Measurements from ENCODE around the gene CPLX1.

The CPLX1 gene

DNA sequence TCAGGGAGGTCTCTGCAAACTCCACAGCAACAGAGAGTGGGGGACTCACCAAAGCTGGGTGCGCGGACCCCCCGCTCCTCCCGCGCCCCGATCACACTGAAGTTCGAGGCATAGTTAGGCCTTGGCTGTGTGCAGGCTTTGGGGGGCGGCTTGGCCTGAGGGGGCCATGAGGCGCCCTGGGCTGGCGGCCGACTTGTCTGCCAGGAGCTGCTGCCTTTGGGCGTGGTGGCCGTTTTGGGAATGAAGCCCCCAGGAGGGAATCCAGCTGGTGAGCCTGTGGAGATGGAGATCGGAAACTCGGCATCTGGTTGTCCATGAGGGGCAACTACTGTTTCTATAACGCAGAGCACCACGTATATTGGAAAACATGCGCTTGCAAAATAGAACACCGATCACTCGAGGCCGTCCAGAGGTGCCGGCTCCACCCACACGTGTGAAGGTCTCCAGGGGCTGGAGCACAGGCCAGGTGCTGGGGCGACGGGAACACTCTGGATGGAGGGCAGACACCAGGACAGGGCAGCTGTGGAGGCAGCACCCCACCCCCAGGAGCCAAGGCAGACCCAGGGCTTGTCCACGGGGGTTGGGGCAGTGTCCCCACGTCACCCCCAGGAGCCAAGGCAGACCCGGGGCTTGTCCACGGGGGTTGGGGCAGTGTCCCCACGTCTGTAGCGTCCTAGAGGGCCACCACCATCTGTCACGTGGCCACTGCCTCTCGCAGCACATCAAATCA is 25.9 kb upstream of the CPLX1 start:
- Histone ChIP-seq H3K4me3 (ENCODE audit: low read length) (no peak overlapping the region), H3K36me3 (ENCODE audit: control insufficient read depth, insufficient read depth, low read length) (peaks cover 9% of the 10 kb centered on the region), H3K4me1 (ENCODE audit: control insufficient read depth, insufficient read depth, low read length) (no peaks in the 10 kb centered on the region), H3K9me3 (ENCODE audit: control insufficient read depth, low read length) (no peaks in the 10 kb centered on the region), H3K9ac (ENCODE audit: low read length) (no peak overlapping the region), H3K27me3 (ENCODE audit: control insufficient read depth, insufficient read depth, low read length) (no peaks in the 10 kb centered on the region)

- H3K36me3 ChIP-seq (ENCODE audit: control insufficient read depth, insufficient read depth, low read length), result peaks cover 6% of the 10 kb centered on the region
- no peaks in the 10 kb centered on the region for H3K27me3 ChIP-seq (ENCODE audit: control insufficient read depth, insufficient read depth, low read length)
- H3K9ac ChIP-seq (ENCODE audit: low read length), result no peak overlapping the region
Observed at GRCh38 chr4:850323-850945, 24.5 kb upstream of the CPLX1 start.

DNA sequence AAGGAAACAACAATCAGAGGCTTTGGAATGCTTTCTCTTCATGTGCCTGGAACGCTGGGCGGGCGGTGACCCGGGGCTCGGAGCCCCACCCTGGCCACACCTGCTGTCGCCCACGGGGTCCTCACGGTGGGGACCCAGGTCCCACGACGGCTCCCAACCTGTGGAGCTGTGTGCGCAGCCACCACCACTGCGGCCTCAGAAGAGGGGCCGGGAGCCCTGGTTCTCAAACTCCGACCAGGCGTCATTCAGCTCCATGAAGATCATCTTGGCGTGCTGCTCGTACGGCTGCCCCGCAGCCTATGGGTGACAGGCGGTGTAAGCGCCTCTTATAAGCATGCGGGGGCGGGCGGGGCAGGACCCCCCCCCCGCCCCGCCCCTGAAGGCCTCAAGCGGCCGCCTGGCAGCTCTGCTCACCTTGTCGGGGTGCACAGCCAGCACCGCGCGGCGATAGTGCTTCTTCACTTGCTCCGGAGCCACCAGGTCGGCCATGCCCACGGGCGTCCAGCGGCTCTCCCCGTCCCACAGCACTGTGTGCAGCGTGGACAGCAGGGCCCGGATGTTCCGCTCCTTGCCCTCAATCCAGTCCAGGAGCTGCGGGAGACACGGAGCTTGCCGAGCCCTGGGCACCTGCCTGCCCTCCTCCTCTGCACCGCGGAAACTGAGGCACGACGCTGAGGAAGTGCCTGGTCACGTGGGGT is 23.7 kb upstream of the CPLX1 start:
- Histone ChIP-seq H3K27me3 (ENCODE audit: control insufficient read depth, insufficient read depth, low read length) (no peaks in the 10 kb centered on the region), H3K4me1 (ENCODE audit: control insufficient read depth, insufficient read depth, low read length) (no peaks in the 10 kb centered on the region), H3K36me3 (ENCODE audit: control insufficient read depth, insufficient read depth, low read length) (peaks cover 6% of the 10 kb centered on the region), H3K4me3 (ENCODE audit: low read length) (no peak overlapping the region), H3K9me3 (ENCODE audit: control insufficient read depth, low read length) (no peaks in the 10 kb centered on the region), H3K9ac (ENCODE audit: low read length) (no peak overlapping the region)

More at GRCh38 chr4:850323-850945, 24.5 kb upstream of the CPLX1 start:
- H3K9me3 ChIP-seq (ENCODE audit: control insufficient read depth, low read length), result no peaks in the 10 kb centered on the region
- no peaks in the 10 kb centered on the region for H3K4me1 ChIP-seq (ENCODE audit: control insufficient read depth, insufficient read depth, low read length)
- no peak overlapping the region for H3K4me3 ChIP-seq (ENCODE audit: low read length)

GRCh38 chr4:848803-849477 is 23.0 kb upstream of the CPLX1 start:
- no peak overlapping the region for H3K4me3 ChIP-seq (ENCODE audit: low read length)
- no peaks in the 10 kb centered on the region for H3K27me3 ChIP-seq (ENCODE audit: control insufficient read depth, insufficient read depth, low read length)
- H3K36me3 ChIP-seq (ENCODE audit: control insufficient read depth, insufficient read depth, low read length), result peaks cover 6% of the 10 kb centered on the region
- no peak overlapping the region for H3K9ac ChIP-seq (ENCODE audit: low read length)
- H3K4me1 ChIP-seq (ENCODE audit: control insufficient read depth, insufficient read depth, low read length), result no peaks in the 10 kb centered on the region
- H3K9me3 ChIP-seq (ENCODE audit: control insufficient read depth, low read length), result no peaks in the 10 kb centered on the region

DNA sequence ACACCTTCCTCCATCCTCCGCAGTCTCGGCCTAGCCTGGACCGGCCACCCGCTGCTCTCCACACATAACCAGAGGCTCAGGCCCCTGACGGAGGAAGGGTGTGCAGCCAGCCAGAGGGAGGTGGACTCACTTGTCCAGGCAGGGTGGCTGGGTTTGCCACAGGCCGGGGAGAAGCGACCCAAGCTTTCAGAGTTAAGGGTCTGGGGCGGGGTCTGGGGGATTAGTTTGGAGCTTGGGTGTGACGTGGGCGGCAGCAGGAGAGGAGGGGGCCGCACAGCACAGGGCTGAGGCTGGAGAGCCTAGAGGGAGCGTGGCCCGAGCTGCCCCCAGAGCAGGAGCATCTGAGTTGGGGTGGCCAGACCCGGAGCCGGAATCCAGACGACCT is 22.4 kb upstream of the CPLX1 start:
- Histone ChIP-seq H3K9ac (ENCODE audit: low read length) (no peak overlapping the region), H3K36me3 (ENCODE audit: control insufficient read depth, insufficient read depth, low read length) (peaks cover 6% of the 10 kb centered on the region), H3K4me1 (ENCODE audit: control insufficient read depth, insufficient read depth, low read length) (no peaks in the 10 kb centered on the region), H3K27me3 (ENCODE audit: control insufficient read depth, insufficient read depth, low read length) (no peaks in the 10 kb centered on the region), H3K9me3 (ENCODE audit: control insufficient read depth, low read length) (no peaks in the 10 kb centered on the region), H3K4me3 (ENCODE audit: low read length) (no peak overlapping the region)

GRCh38 chr4:845836-846251 is 19.9 kb upstream of the CPLX1 start:
- Histone ChIP-seq H3K9me3 (ENCODE audit: control insufficient read depth, low read length) (no peaks in the 10 kb centered on the region), H3K4me1 (ENCODE audit: control insufficient read depth, insufficient read depth, low read length) (no peaks in the 10 kb centered on the region), H3K36me3 (ENCODE audit: control insufficient read depth, insufficient read depth, low read length) (no peaks in the 10 kb centered on the region)

DNA sequence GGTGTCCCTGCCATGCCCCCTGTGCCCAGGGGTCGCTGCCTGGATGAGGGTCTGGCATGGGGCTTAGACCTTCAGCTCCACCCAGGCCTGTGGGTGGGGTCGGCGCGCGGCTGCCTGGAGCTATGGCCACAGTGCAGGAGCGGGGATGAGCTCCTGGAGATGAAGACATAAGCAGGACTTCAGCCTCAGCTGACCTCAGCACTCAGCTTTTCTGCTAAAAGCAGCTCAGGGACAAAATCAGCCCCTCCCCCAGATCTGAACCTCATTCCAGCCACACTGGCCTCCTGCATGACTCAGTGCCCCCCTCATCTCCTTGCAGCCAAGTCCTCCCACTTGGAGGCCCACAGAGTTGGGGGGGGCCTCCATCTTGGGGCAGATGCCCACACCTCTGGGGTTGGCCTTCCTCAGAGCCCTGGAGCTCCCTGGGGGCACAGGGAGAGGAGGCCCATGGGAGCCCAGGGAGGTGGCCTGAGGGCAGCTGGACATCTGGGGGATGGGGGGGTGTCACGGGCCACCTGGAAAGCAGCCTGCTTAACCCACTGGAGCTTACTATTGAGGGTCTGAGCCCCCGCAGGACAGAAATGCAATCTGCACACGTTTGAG is 19.4 kb upstream of the CPLX1 start:
- H3K4me1 ChIP-seq (ENCODE audit: control insufficient read depth, insufficient read depth, low read length), result no peaks in the 10 kb centered on the region
- H3K9me3 ChIP-seq (ENCODE audit: control insufficient read depth, low read length), result no peaks in the 10 kb centered on the region
- H3K27me3 ChIP-seq (ENCODE audit: control insufficient read depth, insufficient read depth, low read length), result no peaks in the 10 kb centered on the region
- H3K36me3 ChIP-seq (ENCODE audit: control insufficient read depth, insufficient read depth, low read length), result no peaks in the 10 kb centered on the region
- no peak overlapping the region for H3K4me3 ChIP-seq (ENCODE audit: low read length)
- H3K9ac ChIP-seq (ENCODE audit: low read length), result no peak overlapping the region

More at GRCh38 chr4:845836-846251, 19.9 kb upstream of the CPLX1 start:
- Histone ChIP-seq H3K9ac (ENCODE audit: low read length) (no peak overlapping the region), H3K4me3 (ENCODE audit: low read length) (no peak overlapping the region), H3K27me3 (ENCODE audit: control insufficient read depth, insufficient read depth, low read length) (no peaks in the 10 kb centered on the region)

GRCh38 chr4:844752-845232 is 18.9 kb upstream of the CPLX1 start:
- H3K4me1 ChIP-seq (ENCODE audit: control insufficient read depth, insufficient read depth, low read length), result no peaks in the 10 kb centered on the region
- H3K36me3 ChIP-seq (ENCODE audit: control insufficient read depth, insufficient read depth, low read length), result no peaks in the 10 kb centered on the region
- no peak overlapping the region for H3K4me3 ChIP-seq (ENCODE audit: low read length)
- H3K27me3 ChIP-seq (ENCODE audit: control insufficient read depth, insufficient read depth, low read length), result no peaks in the 10 kb centered on the region
- no peaks in the 10 kb centered on the region for H3K9me3 ChIP-seq (ENCODE audit: control insufficient read depth, low read length)
- H3K9ac ChIP-seq (ENCODE audit: low read length), result no peak overlapping the region

DNA sequence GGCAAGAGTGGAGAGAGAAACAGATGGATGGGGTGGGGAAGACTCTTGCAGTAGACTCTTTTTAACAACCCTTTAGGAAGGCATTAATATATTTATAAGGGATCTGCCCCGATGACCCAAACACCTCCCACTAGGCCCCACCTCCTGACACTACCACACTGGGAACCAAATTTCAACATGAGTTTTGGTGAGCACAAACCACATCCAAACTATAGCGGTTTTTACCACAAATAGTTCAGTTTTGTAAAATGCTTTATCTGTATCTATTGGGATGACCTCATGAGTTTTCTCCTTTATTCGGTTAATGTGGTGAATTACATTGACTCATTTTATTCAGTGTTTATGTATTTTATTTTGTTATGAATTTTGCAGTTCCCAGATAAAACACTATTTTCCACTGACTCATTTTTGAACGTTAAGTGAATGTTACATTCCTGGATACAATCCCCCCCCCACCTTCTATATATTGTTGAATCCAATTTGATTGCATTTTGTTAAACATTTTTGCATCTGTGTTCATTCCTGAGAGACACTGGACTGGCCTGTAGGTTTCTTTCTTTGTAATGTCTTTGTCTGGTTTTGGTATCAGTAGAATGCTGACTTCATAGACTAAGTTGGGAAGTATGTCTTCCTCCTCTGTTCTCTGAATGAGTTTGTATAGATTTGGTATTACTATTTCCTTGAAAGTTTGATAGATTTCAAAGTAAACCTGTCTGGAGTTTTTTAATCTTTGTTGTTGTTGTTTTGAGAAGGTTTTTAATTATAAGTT is 13.9 kb upstream of the CPLX1 start:
- Histone ChIP-seq H3K9ac (ENCODE audit: low read length) (no peak overlapping the region), H3K4me1 (ENCODE audit: control insufficient read depth, insufficient read depth, low read length) (peaks cover 6% of the 10 kb centered on the region), H3K9me3 (ENCODE audit: control insufficient read depth, low read length) (no peaks in the 10 kb centered on the region)

GRCh38 chr4:837772-838171 is 11.8 kb upstream of the CPLX1 start:
- Histone ChIP-seq H3K9me3 (ENCODE audit: control insufficient read depth, low read length) (no peaks in the 10 kb centered on the region), H3K9ac (ENCODE audit: low read length) (no peak overlapping the region), H3K4me3 (ENCODE audit: low read length) (no peak overlapping the region), H3K4me1 (ENCODE audit: control insufficient read depth, insufficient read depth, low read length) (peaks cover 6% of the 10 kb centered on the region), H3K36me3 (ENCODE audit: control insufficient read depth, insufficient read depth, low read length) (no peaks in the 10 kb centered on the region), H3K27me3 (ENCODE audit: control insufficient read depth, insufficient read depth, low read length) (peaks cover 9% of the 10 kb centered on the region)

More for the DNA sequence above, 13.9 kb upstream of the CPLX1 start:
- Histone ChIP-seq H3K27me3 (ENCODE audit: control insufficient read depth, insufficient read depth, low read length) (no peaks in the 10 kb centered on the region), H3K4me3 (ENCODE audit: low read length) (no peak overlapping the region), H3K36me3 (ENCODE audit: control insufficient read depth, insufficient read depth, low read length) (no peaks in the 10 kb centered on the region)

DNA sequence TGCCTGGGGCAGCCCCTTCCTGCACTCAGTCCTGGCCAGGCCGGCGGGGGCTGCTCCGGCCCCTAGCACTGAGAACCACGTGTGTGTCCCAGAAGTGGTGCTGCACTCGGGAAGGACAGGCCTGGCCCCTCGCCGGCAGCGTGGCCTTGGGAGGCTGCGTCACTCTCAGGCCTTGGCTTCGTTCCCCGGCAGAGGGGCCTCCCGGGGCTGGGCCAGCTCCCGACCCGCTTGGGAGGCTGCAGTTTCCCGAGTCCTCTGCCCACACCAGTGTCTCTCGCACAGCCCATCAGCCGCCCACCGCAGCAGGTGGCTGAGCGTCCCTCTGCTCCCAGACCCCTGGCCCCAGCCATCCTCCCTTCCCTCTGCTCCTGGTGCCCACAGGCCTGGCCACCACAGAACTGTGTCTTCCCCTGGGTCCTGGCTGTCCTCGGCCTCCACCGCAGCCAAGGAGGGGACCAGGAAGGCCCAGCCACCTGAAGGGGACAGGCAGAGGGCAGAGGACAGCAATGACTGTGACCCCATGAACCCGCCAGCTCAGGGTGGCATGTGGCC is 10.9 kb upstream of the CPLX1 start:
- H3K27me3 ChIP-seq (ENCODE audit: control insufficient read depth, insufficient read depth, low read length), result peaks cover 9% of the 10 kb centered on the region
- H3K9ac ChIP-seq (ENCODE audit: low read length), result no peak overlapping the region
- no peaks in the 10 kb centered on the region for H3K36me3 ChIP-seq (ENCODE audit: control insufficient read depth, insufficient read depth, low read length)
- H3K4me3 ChIP-seq (ENCODE audit: low read length), result no peak overlapping the region
- H3K4me1 ChIP-seq (ENCODE audit: control insufficient read depth, insufficient read depth, low read length), result peaks cover 6% of the 10 kb centered on the region
- H3K9me3 ChIP-seq (ENCODE audit: control insufficient read depth, low read length), result no peaks in the 10 kb centered on the region

Measured in mucosa of stomach (tissue), 1 donor.